ENCODE results near the gene PSMD4.

GRCh38 chr1:151235235-151235634 lies 19.3 kb upstream of the PSMD4 start:
- no peak for TF ChIP-seq POLR2A (IDR thresholded peaks at IDR 0.05)
- TF ChIP-seq, protein P1, sequence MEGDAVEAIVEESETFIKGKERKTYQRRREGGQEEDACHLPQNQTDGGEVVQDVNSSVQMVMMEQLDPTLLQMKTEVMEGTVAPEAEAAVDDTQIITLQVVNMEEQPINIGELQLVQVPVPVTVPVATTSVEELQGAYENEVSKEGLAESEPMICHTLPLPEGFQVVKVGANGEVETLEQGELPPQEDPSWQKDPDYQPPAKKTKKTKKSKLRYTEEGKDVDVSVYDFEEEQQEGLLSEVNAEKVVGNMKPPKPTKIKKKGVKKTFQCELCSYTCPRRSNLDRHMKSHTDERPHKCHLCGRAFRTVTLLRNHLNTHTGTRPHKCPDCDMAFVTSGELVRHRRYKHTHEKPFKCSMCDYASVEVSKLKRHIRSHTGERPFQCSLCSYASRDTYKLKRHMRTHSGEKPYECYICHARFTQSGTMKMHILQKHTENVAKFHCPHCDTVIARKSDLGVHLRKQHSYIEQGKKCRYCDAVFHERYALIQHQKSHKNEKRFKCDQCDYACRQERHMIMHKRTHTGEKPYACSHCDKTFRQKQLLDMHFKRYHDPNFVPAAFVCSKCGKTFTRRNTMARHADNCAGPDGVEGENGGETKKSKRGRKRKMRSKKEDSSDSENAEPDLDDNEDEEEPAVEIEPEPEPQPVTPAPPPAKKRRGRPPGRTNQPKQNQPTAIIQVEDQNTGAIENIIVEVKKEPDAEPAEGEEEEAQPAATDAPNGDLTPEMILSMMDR (IDR thresholded peaks at IDR 0.05 in 8 of 11, conservative IDR thresholded peaks at IDR 0.05 in 3 of 11), result no peak
